Fibroblast of pulmonary artery (primary cell): Measurements from ENCODE around the gene KLHL40.
"Not testable (repeated sequence)": the region's sequence is repeated elsewhere in the genome, so short reads cannot be mapped to it uniquely, and the experiment has no call there.

Source experiments
- DNase-seq: peaks from one replicate; pipeline ENCODE4 v3.0.0-alpha.2; 2010; ENCODE audit warnings: low read depth
- H3K4me3 ChIP-seq: replicated peaks from 2 replicates; pipeline ENCODE4 v1.5.1; 2011; ENCODE audit warnings: low read depth, mild to moderate bottlenecking, control low read depth, low read length, moderate library complexity
- TF ChIP-seq, protein P1 (sequence below): IDR thresholded peaks from 2 replicates; pipeline ENCODE4 v1.5.1; 2011; ENCODE audit warnings: mild to moderate bottlenecking, control low read depth, low read length, inconsistent platforms; ENCODE audit errors: missing control alignments

KLHL40 gene

DNA sequence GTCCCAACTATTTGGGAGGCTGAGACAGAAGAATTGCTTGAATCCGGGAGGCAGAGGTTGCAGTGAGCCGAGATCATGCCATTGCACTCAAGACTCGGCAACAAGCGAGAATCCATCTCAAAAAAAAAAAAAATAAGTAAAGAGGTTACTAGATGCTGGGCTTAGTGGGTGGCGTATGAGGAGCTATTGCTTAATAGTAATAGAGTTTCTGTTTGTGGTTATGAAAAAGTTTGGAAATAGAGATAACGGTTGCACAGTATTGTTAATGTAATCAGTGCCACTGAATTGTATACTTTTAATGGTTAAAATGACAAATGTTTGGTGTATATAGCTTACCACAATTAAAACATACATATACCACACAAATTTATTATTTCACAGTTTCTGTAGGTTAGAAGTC, 32.0 kb downstream of the KLHL40 start:
- TF ChIP-seq, protein P1, sequence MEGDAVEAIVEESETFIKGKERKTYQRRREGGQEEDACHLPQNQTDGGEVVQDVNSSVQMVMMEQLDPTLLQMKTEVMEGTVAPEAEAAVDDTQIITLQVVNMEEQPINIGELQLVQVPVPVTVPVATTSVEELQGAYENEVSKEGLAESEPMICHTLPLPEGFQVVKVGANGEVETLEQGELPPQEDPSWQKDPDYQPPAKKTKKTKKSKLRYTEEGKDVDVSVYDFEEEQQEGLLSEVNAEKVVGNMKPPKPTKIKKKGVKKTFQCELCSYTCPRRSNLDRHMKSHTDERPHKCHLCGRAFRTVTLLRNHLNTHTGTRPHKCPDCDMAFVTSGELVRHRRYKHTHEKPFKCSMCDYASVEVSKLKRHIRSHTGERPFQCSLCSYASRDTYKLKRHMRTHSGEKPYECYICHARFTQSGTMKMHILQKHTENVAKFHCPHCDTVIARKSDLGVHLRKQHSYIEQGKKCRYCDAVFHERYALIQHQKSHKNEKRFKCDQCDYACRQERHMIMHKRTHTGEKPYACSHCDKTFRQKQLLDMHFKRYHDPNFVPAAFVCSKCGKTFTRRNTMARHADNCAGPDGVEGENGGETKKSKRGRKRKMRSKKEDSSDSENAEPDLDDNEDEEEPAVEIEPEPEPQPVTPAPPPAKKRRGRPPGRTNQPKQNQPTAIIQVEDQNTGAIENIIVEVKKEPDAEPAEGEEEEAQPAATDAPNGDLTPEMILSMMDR, result no peak
- H3K4me3 ChIP-seq, result no peak overlapping the region
- DNase-seq, result no peak

DNA sequence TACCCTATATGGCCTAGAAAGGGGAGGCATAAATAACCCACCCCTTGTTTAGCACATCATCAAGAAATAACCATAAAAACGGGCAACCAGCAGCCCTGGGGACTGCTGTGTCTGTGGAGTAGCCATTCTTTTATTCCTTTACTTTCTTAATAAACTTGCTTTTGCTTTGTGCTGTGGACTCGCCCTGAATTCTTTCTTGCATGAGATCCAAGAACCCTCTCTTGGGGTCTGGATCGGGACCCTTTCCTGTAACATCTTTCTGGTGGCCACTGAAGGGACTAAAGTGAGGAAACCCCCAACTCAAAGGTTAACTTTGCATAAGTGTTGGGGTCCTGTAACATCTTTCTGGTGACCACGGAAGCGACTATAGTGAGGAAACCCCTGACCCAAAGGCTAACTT, 33.0 kb downstream of the KLHL40 start:
- TF ChIP-seq, protein P1, result no peak

DNA sequence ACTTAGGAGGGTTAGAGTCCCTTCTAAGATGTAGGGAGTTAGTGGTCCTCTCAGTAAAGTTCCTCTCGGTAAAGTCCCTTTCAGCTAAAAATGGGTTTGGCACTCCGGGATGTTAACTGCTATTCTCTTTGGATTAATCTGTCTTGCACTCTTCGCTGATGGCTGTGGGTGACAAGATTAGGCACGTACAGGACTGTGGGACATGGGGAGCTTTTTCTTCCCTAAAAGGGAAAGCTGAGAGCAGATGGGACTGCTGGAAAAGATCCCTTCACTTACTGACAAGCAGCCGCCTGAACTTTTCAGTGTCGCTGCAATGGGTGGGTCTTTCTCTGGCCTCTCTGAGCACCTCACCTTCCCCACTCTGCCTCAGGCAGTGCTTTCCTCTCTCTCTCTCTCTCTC, 33.7 kb downstream of the KLHL40 start:
- no peak overlapping the region for H3K4me3 ChIP-seq
- DNase-seq, result no peak
- TF ChIP-seq, protein P1, result no peak

More for the DNA sequence above, 33.0 kb downstream of the KLHL40 start:
- DNase-seq, result no peak
- H3K4me3 ChIP-seq, result no peak overlapping the region

DNA sequence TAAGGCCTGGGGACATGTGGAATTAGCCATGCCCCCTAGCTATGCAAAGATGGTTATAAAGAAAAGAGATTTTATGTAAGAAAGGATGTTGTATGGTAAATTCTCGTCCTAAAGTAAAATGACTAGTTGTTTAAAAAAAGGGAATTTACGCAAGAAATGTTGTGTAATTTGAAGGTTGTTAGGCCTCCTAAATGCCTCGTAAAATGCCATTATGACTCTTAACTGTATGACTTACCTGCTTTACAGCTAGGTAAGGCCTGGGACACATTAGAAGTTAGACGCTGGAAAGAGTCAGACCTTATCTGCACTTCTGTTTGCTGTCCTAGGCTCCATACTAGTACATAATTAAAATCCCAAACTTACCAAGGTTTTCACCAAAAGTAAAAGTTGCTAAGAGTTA, 34.8 kb downstream of the KLHL40 start:
- H3K4me3 ChIP-seq, result no peak overlapping the region
- TF ChIP-seq, protein P1, result no peak
- no peak for DNase-seq

DNA sequence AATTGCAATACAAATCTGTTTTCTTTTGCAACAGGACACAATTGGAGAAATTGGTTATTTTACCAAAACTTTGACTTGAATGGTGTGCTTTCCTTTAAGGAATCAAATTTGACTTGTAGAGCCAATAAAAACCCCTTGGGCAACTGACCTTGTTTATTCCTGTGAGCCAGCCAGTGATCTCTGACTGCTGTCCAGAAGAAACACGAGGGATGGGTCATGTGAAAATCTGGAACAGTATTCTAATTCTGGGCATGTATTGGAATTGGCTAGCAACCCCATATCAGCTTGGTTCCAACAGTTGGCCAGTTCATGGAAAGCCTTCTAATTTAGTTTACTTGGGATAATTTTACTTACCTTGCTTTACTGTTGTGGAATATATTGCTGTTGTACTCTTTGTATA, 36.4 kb downstream of the KLHL40 start:
- DNase-seq, result no peak
- TF ChIP-seq, protein P1, result no peak
- H3K4me3 ChIP-seq, result no peak overlapping the region

DNA sequence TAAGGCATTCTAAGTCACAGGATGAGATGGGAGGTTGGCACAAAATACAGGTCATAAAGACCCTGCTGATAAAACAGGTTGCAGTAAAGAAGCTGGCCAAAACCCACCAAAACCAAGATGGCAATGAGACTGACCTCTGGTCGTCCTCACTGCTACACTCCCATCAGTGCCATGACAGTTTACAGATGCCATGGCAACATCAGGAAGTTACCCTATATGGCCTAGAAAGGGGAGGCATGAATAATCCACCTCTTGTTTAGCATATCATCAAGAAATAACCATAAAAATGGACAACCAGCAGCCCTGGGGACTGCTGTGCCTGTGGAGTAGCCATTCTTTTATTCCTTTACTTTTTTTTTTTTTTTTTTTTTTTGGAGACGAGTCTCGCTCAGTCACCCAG, 37.1 kb downstream of the KLHL40 start:
- DNase-seq, H3K4me3 ChIP-seq: not testable (repeated sequence)

DNA sequence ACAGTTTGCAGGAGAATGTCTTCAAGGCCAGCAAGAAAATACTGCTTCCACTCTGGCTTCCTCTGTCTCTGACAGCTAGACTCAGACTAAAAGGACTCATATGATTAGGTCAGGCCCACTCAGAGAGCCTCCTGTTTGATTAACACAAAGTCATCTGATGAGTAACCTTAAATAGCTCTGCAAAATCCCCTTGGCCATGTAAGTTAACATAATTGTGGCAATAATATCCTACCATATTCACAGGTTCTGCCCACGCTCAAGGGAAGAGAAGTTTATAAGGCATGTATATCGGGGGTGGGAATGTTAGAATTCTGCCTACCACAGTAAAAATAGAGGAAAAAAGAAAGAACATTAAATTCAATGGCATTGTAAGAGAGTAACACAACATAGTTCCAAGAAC, 37.9 kb downstream of the KLHL40 start:
- DNase-seq, result no peak
- TF ChIP-seq, protein P1, result no peak
- no peak overlapping the region for H3K4me3 ChIP-seq

DNA sequence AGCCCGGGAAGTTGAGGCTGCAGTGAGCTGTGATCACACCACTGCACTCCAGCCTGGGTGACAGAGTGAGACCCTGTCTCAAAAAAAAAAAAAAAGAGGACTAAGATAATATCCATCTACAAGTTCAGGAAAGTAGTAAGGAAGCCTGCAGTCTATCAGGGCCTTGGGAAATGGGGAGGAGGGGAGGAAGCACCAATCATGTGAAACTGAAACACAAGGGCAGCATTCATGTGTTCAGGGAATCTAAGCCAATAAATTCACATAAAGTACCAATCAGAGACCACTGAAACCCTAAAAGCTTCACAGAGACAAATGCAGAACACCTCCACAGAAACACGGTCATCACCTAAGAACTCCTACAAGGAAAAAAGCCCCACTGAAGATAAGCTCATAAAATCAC, 40.1 kb downstream of the KLHL40 start:
- no peak overlapping the region for H3K4me3 ChIP-seq
- no peak for DNase-seq
- TF ChIP-seq, protein P1, result no peak
